ENCODE data around the gene CCNY.

The CCNY gene

DNA sequence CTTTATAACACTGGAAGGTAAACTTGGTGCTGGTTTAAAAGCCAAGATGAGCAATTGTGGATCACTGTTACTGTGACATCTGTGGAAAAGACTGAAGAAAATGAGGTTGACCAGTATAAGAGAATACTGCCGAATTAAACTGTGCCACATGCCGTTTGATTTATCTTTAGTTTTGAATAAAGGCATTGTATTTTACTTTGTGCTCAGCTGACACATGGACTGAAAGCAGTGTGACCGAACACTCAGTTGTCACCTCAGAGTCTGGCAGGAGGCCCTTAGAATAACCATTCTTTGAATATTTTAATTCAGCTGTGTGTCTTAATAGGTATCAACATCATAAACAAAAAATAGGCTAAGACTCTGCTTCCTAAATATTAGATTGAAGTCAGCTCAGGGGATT, 135.1 kb downstream of the CCNY start:
- Histone ChIP-seq H4K20me1 (ENCODE audit: insufficient read depth, low read length) (no peaks in the 10 kb centered on the region), H3K4me2 (ENCODE audit: low read depth, low read length) (no peak overlapping the region), H3K9ac (ENCODE audit: low read length) (no peak overlapping the region), H3K4me1 (ENCODE audit: low read length) (no peaks in the 10 kb centered on the region), H3K4me3 (ENCODE audit: low read length) (no peak overlapping the region), H3K9me2 (replicated peaks; ENCODE audit: insufficient read depth, low read length) (no peaks in the 10 kb centered on the region), H3K27ac (ENCODE audit: low read length) (no peak overlapping the region), H3K27me3 (replicated peaks; ENCODE audit: insufficient read depth, low read length) (no peaks in the 10 kb centered on the region), H3K36me3 (replicated peaks; ENCODE audit: insufficient read depth, low read length) (no peaks in the 10 kb centered on the region), H3F3A (ENCODE audit: insufficient read depth, low read length) (no peaks in the 10 kb centered on the region), H2AFZ (ENCODE audit: low read length) (no peak overlapping the region), H3K79me2 (ENCODE audit: low read length) (peaks cover 21% of the 10 kb centered on the region), H3K9me3 (replicated peaks; ENCODE audit: insufficient read depth, low read length) (no peaks in the 10 kb centered on the region)
- no peak for DNase-seq
- TF ChIP-seq EZH2phosphoT487 (IDR thresholded peaks at IDR 0.05; ENCODE audit: low read length): no peak
- no peak for TF ChIP-seq EZH2 (optimal IDR thresholded peaks at IDR 0.05; ENCODE audit: low read depth, low read length)
- TF ChIP-seq, protein P1, sequence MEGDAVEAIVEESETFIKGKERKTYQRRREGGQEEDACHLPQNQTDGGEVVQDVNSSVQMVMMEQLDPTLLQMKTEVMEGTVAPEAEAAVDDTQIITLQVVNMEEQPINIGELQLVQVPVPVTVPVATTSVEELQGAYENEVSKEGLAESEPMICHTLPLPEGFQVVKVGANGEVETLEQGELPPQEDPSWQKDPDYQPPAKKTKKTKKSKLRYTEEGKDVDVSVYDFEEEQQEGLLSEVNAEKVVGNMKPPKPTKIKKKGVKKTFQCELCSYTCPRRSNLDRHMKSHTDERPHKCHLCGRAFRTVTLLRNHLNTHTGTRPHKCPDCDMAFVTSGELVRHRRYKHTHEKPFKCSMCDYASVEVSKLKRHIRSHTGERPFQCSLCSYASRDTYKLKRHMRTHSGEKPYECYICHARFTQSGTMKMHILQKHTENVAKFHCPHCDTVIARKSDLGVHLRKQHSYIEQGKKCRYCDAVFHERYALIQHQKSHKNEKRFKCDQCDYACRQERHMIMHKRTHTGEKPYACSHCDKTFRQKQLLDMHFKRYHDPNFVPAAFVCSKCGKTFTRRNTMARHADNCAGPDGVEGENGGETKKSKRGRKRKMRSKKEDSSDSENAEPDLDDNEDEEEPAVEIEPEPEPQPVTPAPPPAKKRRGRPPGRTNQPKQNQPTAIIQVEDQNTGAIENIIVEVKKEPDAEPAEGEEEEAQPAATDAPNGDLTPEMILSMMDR (IDR thresholded peaks at IDR 0.05; ENCODE audit: low read length): no peak

DNA sequence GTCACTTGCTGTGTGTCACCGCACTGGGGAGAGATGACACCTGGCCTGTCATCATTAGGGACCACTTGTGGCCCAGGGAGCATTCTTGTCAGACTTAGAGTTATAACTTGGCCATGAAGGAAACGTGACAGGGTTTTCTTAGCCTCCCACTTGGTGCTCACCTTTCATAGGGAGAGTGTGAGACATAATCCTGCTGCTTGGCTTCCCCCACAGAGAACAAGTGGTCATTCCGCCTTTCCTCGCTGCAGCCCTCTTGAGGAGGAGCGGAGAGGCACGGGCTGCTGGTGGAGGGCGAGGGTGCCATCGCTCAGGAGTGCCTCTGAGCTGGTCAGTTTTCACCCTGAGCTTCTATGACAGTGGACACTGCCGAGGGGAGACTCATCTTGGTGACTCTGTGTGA, 143.8 kb downstream of the CCNY start:
- H2AFZ ChIP-seq (ENCODE audit: low read length): no peak overlapping the region
- no peak overlapping the region for H3K27ac ChIP-seq (ENCODE audit: low read length)
- H3K9ac ChIP-seq (ENCODE audit: low read length): no peak overlapping the region
- H3K27me3 ChIP-seq (replicated peaks; ENCODE audit: insufficient read depth, low read length): no peaks in the 10 kb centered on the region
- no peaks in the 10 kb centered on the region for H4K20me1 ChIP-seq (ENCODE audit: insufficient read depth, low read length)
- no peaks in the 10 kb centered on the region for H3K9me3 ChIP-seq (replicated peaks; ENCODE audit: insufficient read depth, low read length)
- H3K36me3 ChIP-seq (replicated peaks; ENCODE audit: insufficient read depth, low read length): no peaks in the 10 kb centered on the region
- H3K79me2 ChIP-seq (ENCODE audit: low read length): 0 out of 2 replicates have a peak, but pooled peaks cover 9% of the 10 kb centered on the region
- no peaks in the 10 kb centered on the region for H3K4me1 ChIP-seq (ENCODE audit: low read length)
- H3K4me2 ChIP-seq (ENCODE audit: low read depth, low read length): no peak overlapping the region
- no peaks in the 10 kb centered on the region for H3K9me2 ChIP-seq (replicated peaks; ENCODE audit: insufficient read depth, low read length)
- no peak for TF ChIP-seq EZH2 (optimal IDR thresholded peaks at IDR 0.05; ENCODE audit: low read depth, low read length)
- TF ChIP-seq EZH2phosphoT487 (IDR thresholded peaks at IDR 0.05; ENCODE audit: low read length): no peak
- TF ChIP-seq, protein P1 (IDR thresholded peaks at IDR 0.05; ENCODE audit: low read length): no peak
- no peak for DNase-seq
- H3F3A ChIP-seq (ENCODE audit: insufficient read depth, low read length): no peaks in the 10 kb centered on the region
- no peak overlapping the region for H3K4me3 ChIP-seq (ENCODE audit: low read length)

DNA sequence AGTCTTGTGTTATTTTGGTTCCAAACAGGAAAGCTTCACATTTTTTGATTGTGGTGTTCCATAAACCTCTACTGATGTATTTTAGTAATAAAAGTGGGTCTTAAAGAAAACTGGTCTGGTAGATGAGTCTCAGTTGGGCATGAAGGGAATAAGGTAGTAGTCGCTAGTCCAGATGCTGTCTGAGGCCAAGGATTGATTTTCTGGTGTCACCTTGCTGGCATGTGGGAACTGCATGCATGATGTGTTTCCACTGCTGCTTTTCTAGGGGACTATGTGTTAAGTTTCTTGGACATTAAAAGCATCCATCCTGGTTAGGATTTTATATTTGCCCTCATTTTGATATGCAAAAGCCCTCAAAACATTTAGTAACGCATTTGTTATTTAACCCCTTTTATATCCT, 145.1 kb downstream of the CCNY start:
- Histone ChIP-seq H2AFZ (ENCODE audit: low read length) (no peak overlapping the region), H3K9me3 (replicated peaks; ENCODE audit: insufficient read depth, low read length) (no peaks in the 10 kb centered on the region), H3K4me1 (ENCODE audit: low read length) (no peaks in the 10 kb centered on the region), H3K4me2 (ENCODE audit: low read depth, low read length) (no peak overlapping the region), H3K9me2 (replicated peaks; ENCODE audit: insufficient read depth, low read length) (no peaks in the 10 kb centered on the region), H3K27me3 (replicated peaks; ENCODE audit: insufficient read depth, low read length) (no peaks in the 10 kb centered on the region), H3K9ac (ENCODE audit: low read length) (no peak overlapping the region), H3K4me3 (ENCODE audit: low read length) (no peak overlapping the region), H3K27ac (ENCODE audit: low read length) (no peak overlapping the region), H3K79me2 (ENCODE audit: low read length) (0 out of 2 replicates have a peak, but pooled peaks cover 9% of the 10 kb centered on the region), H4K20me1 (ENCODE audit: insufficient read depth, low read length) (no peaks in the 10 kb centered on the region), H3K36me3 (replicated peaks; ENCODE audit: insufficient read depth, low read length) (no peaks in the 10 kb centered on the region), H3F3A (ENCODE audit: insufficient read depth, low read length) (no peaks in the 10 kb centered on the region)
- DNase-seq: no peak
- TF ChIP-seq EZH2phosphoT487 (IDR thresholded peaks at IDR 0.05; ENCODE audit: low read length) (no peak), EZH2 (optimal IDR thresholded peaks at IDR 0.05; ENCODE audit: low read depth, low read length) (no peak)
- TF ChIP-seq, protein P1 (IDR thresholded peaks at IDR 0.05; ENCODE audit: low read length): no peak

Data from MM.1S (cell line).